Activated CD4-positive, alpha-beta T cell treated with anti-CD3 and anti-CD28 coated beads, Interleukin-2, amount 50 U/mL, for 16 hours (primary cell): Measurements from ENCODE around the gene ZNF302.
A peak's percentile ranks its signal among the peaks of the same experiment; 100 is the strongest.
"Not testable (repeated sequence)": the region's sequence is repeated elsewhere in the genome, so short reads cannot be mapped to it uniquely, and the experiment has no call there.

Experiments
- DNase-seq: peaks from one replicate; pipeline ENCODE4 v3.0.0-alpha.2; 2020

ZNF302 gene

DNA sequence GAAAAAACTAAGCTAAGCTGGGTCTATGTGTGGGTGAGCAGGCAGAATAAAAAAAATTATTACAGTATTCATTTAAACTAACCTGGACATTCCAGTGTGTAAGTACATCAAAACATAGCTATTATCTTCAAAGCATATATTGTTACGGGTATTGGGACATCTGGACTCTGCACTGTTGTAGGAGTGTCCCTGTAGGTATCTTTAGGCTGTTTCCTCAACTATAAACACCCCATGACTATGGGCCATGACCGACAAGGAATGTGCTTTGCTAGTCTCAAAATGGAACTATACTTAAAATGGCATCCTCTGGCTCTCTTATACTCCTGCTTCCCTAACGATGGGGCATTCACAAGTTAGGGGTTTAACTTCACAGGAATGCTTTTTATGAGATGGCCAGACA, 3.9 kb upstream of the ZNF302 start:
- DNase-seq = no peak

DNA sequence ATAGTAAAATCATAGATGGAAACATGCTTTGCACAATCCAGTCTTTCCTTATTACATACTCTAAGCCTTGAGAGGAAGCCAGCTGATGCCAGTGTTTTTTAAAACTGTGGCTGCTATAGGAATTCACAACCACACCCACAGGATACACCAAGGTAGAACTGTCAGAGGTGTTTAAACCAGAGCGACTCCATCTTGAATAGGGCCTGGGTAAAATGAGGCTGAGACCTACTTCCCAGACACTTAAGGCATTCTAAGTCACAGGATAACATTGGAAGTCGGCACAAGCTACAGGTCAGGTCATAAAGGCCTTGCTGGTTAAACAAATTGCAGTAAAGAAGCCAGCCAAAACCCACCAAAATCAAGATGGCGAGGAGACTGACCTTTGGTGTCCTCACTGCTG, 2.2 kb upstream of the ZNF302 start:
- DNase-seq = no peak

- no peak for DNase-seq
Measured at GRCh38 chr19:34675919-34676318, 1.6 kb upstream of the ZNF302 start.

DNA sequence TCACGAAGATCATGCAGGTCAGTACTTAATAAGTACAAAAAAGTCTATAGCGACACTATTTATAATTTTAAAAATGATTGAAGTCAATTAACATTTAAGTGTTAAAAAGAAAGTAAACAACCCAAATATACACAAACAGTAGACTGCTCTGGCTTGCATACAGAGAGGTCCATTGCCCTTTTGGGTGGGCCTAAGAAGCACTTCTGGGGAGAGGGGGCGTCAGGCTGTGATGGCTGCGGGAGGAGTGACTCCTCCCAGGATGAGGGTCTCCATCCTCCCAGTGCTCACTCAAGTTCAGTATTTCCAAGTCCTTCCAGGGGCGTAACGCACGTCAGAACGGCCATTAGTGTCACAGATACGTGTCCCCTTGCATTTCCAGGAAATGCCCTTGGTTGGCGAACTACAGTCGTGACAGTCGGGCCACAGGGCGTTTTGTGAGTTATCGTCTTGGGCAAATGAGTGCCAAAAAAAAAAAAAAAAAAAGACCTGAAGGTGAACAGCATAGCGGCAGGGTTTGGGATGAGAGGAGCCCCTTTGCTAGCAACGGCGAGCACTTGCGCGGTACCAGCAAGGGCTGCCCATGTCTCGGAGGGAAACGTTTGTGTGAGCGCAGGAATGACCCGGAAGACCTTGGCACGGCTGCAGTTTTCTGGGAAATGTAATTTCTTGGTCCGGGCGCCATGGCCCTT, 637 bp upstream of the ZNF302 start, which contains the start of gene SCGB2B2:
SCGB2B2 (minus strand) TSS at position 463 of the 689 bp plus-strand sequence. CDS start 82,596 bp downstream, outside the sequence.
- DNase-seq = peak; percentile 61

DNA sequence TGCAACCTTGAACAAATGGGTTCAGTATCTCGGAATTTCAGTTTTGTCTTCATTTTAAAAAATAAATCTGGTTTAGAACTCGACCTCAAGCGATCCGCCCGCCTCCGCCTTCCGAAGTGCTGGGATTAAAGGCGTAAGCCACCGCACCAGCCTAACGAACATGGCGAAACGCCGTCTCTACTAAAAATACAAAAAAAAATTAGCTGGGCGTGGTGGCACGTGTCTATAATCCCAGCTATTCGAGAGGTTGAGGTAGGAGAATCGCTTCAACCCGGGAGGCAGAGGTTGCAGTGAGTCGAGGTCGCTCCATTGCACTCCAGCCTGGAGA, 571 bp downstream of the ZNF302 start:
- no peak for DNase-seq

DNA sequence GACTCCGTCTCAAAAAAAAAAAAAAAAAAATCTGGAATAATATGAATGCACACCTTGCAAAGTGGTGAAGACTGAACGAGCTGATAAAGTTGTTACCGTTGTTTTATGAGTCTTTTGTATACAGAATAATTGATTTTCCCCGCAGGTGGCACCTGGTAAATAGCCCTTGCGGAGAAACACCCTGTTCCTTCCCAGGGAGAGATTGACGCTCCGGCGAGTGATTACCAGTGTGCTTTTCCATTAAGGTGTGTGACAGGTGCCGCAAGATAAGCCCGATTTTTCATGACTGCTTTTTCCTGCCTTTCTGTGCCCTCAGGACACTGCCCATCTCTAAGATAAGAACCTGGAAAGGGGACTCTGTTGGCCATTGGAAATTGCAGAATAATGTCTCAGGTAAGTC, 943 bp downstream of the ZNF302 start:
- no peak for DNase-seq

DNA sequence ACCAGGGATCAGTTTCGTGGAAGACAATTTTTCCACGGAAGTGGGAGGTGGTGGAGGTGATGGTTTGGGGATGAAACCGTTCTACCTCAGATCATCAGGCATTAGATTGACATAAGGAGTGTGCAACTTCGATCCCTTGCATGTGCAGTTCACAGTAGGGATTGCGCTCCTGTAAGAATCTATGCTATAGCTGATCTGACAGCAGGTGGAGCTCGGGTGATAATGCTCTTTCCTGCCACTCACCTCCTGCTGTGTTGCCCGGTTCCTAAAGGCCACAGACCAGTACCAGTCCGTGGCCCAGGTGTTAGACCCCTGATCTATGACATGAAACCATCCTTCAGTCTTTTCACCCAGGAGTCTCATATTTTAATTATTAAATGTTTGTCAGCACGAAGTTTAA, 4.0 kb downstream of the ZNF302 start:
- DNase-seq = no peak

- not testable (repeated sequence) for DNase-seq
Measured at GRCh38 chr19:34685266-34685665, 7.8 kb downstream of the ZNF302 start.

- no peak for DNase-seq
Measured at GRCh38 chr19:34686455-34686854, 9.0 kb downstream of the ZNF302 start.

DNA sequence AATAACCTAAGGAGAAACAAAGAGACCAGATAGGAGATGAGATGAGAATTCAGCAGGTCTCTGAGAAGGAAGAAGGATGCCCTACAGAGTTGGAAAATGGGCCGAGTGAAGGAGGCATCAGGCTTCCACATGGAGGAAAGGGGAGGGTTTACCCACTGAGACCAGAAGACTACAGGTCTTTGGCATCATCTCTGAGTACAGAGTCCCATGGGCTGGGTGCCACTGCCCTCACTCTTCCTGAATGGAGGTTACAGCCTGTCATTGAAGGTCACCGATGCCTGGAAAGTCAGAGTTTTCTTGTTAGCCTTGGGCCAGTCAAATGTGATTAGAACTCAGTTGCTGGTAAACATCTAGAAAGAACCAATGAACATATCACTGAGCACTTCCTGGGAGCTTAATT, 9.9 kb downstream of the ZNF302 start:
- DNase-seq = no peak

DNA sequence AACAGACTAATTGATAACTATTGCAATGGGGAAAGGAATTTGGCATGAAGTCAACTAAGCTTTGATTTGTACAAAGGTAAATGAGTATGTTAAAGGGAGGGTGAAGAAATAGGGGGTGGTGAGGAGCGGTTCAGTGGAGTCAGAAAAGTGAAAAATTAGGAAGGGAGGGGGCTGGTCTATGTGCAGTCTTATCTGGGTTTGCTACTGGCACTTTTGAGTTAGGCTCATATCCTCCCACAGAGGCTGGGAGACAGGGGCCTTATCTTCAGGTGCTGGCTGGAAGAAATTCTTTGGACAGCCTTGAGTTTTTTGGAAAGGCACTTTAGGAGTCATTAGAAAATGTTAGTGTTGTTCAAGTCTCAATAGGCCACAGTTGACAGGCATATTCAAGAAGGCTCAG, 11.1 kb downstream of the ZNF302 start:
- no peak for DNase-seq

DNA sequence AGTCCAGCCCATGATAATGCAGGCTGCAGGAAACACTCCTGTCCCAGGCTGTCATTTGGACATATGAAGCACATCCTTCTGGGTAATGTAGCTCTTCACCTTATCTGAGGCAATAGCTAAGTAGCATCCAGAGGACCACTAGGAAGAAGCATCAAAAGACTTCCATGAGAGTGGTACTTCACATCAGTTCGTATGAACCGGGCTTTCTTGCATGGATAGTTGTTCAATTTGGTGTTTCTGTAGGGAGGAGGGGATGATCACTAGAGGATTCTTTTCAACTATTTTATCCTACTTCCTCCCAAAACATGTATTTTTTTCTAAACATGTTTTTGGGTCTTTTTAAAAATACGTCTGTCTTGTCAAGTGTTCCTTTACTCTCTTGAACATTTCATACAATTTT, 12.9 kb downstream of the ZNF302 start:
- no peak for DNase-seq

- DNase-seq = no peak
Measured at GRCh38 chr19:34692549-34692948, 15.1 kb downstream of the ZNF302 start.

DNA sequence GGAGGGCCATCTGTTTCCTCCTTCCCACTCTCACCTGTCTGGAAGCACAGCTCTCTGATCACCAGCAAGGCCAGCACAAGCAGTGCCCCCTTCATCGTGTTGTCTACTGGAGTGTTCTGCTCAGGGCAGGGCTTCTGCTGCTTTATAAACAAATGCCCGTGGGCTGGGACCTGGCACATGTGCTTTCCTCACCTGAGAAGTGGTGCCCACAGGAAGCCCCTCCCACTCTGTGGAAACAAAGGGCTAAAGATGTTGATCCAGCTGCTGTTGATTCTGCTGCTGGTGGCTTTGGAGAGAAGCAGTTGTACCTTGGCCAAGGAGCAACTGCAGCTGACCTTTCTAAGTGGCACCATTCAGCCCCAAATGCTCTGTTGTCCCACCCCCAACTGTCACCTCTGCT, 30.2 kb downstream of the ZNF302 start:
- no peak for DNase-seq

DNA sequence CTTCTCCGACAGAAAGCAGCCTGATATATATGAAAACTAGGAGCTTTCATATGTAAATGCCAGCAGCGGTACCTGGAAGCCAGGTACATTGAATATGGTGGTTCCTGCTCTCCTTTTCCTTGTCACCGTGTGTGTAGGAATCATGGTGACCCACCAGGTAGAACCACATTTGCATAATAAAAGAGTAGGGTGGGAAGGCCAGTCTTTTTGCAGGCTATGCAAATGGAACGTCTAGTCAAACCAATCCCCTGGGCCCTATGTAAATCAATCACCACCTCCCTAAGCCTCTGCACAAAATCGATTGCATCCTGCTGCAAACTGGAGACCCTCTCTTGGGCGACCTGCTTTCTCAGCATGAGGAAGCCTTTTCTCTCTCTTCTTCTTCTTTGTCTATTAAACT, 34.4 kb downstream of the ZNF302 start:
- DNase-seq = no peak

DNA sequence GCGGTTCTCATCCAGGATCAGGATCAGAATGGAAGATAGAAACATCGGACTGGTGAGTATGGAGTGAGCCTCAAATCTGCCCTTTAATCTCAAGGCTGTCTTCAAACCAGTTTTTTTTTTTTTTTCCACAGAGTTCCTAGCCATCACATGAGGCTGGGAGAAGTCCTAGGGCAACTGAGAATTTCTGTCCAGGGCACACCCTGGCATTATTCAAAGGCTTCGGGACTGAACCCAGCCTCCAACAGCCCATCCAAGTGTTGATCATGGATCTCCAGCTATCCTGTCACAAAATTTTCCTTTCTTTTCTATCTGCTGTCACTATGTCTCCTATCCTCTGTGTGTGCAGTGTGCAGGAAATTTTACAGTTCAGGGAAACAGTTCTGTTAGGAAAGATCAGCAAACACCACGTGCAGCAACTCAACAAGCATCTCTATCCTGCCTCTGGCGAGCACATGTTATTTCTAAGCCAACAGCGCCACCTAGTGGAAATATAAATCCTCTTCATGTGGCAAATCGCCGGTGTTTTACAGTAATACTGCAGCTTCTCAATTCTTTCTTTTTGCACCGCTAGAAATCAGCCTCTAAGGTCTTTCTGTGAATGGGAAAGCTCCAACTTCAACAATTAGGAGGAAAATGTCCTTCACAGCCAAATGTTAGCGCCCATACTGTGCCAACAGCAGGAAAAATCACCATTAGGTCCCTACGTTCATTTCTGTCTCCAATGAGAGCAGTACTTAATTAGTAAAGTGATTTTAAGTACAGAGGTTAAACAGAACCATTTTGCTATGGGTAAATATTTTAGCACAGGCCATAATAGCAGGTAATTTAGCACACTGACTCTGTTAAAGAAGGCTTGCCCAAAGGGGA, 35.1 kb downstream of the ZNF302 start:
- DNase-seq = peak; percentile 71

- DNase-seq = no peak
Measured at GRCh38 chr19:34713262-34713637, 35.8 kb downstream of the ZNF302 start.

- no peak for DNase-seq
Measured at GRCh38 chr19:34715357-34715756, 37.9 kb downstream of the ZNF302 start.

GRCh38 chr19:34722353-34722752, 44.9 kb downstream of the ZNF302 start:
- DNase-seq = no peak

DNA sequence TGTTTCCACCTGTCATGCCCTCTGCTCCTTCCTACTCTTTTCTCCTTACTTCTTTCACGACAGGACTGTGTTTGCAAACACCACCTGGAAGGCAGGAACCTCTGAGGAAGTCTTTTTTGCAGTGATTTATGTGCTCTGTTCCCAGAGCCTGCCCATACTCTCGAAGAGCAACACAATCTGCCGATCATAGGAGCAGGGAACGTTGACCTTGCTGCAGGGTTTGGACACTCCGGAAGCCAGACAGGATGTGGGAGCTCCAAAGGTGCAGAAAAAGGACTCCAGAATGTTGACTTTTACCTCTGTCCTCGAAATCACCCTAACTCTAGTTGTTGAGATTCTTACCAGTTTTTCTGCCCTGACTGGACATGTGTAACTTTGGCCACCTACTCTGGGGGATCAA, 47.9 kb downstream of the ZNF302 start:
- no peak for DNase-seq

GRCh38 chr19:34731019-34731829, 53.7 kb downstream of the ZNF302 start:
- no peak for DNase-seq

DNA sequence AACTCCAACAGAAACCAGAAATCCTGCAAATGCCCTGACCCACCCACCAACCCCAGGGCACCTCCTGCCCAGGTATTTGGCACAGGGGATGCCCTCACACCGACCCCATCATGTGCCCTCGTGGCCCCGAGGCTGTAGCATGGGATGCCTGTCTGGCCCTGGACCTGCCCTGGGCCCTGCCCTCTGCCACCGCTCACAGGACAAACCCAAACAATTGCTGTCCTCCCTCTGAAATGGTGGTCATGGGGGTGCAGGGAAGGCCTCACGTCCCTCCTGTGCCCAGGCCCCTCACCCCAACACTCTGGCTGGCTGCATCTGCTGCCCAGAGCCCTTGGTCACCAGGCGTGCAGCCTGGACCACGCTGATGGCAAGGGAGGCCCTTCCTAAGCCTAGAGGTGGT, 54.5 kb downstream of the ZNF302 start:
- DNase-seq = no peak

DNA sequence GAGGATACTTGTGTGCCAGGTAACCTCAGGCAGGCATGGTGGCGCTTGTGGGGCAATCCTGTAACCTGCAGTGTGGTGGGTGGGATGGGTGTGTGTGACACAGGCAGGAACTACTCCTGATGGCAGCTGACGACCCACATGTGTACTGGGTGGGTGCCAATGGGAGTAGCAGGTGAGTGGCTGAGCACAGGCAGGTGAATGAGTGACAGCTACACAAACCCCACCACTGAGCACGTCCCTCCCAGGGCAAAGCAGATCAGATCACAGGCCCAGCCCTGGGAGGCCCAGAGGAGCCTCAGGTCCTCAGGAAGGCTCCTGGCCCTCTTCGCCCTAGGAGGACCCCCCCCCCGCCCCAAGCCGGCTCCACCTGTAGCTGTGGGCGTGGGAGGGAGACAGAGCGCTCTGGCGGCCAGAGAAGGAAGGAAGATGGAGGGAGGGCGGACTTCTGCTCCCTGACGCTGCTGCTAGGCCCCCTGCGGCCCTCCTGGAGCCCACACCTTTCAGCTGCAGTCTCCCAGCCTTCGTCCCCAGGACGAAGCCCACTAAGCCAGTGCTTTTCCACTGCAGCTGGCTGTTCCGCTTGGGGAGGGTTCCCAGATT, 55.2 kb downstream of the ZNF302 start:
- DNase-seq = no peak
